HepG2 (cell line): Measurements from ENCODE around the gene SH3BP5. TPM values are rescaled to one million over a fixed set of nuclear protein-coding genes. Genes with fewer than 3 reads are reported as not detected.

Experiments
- ATAC-seq: fragments of 200-7000 bp; cut with Tn5 transposase; 3 replicates; pipeline ENCODE4 v1.9.1; 2020; ENCODE audit warnings: mild to moderate bottlenecking, moderate library complexity
- BruUV-seq: library from RNA; stranded (reverse); fragments of 400-500 nt; replicated peaks from 2 replicates; lab custom pipeline; 2021; lab: Mats Ljungman, UMichigan
- CTCF ChIA-PET: fragments of 300-600 bp; formaldehyde crosslinking; extraction: SDS; loops from one replicate; lab custom pipeline; 2021; ENCODE audit warnings: low total read pairs, inconsistent platforms, low intra/inter-chr PET ratio; lab: Yijun Ruan, JAX
- POLR2A ChIA-PET: fragments of 350-600 bp; sonication (Branson Sonifier 250); formaldehyde crosslinking; loops from one replicate; lab custom pipeline; 2020; ENCODE audit warnings: antibody characterized with exemption, inconsistent platforms; lab: Yijun Ruan, JAX
- DNase-seq: peaks from one replicate; pipeline ENCODE4 v3.0.0-alpha.2; 2015; ENCODE audit warnings: low spot score
- FAIRE-seq: peaks from 3 replicates; lab custom pipeline; 2011; peaks lifted over from hg19 to GRCh38; lab: Jason Lieb, UNC
- H2AFZ ChIP-seq: one replicate; pipeline ENCODE4 v1.6.1; 2011; ENCODE audit warnings: low read length, inconsistent platforms
- H3K27ac ChIP-seq: fragments of 300-600 bp; 3 replicates; pipeline ENCODE4 v1.8.0; 2011; ENCODE audit warnings: mixed run types, mild to moderate bottlenecking, mixed read lengths, low read length, inconsistent platforms; ENCODE audit not compliant: insufficient read depth; ENCODE audit errors: extremely low read length
- H3K27me3 ChIP-seq, 2 experiments: fragments of 200-600 bp in 1 of 2; 2 replicates in 1 of 2; 3 replicates in 1 of 2; pipeline versions ENCODE4 v1.6.0 to v1.8.0; 2011; ENCODE audit warnings: low read length in 2 of 2, mild to moderate bottlenecking in 2 of 2, moderate library complexity in 2 of 2, inconsistent platforms in 1 of 2; ENCODE audit not compliant: insufficient read depth in 2 of 2, control insufficient read depth in 1 of 2
- H3K36me3 ChIP-seq, 2 experiments: fragments of 200-600 bp in 1 of 2; replicated peaks in 1 of 2; 2 replicates in 1 of 2; 3 replicates in 1 of 2; pipeline versions ENCODE4 v1.5.1 to v1.8.0; 2011; ENCODE audit warnings: low read length in 2 of 2, inconsistent platforms in 1 of 2; ENCODE audit not compliant: insufficient read depth in 2 of 2, control insufficient read depth in 1 of 2
- H3K4me1 ChIP-seq: 2 replicates; pipeline ENCODE4 v1.5.1; 2012; ENCODE audit warnings: low read length, inconsistent platforms; ENCODE audit not compliant: insufficient read depth
- H3K4me2 ChIP-seq: 2 replicates; pipeline ENCODE4 v1.6.0; 2011; ENCODE audit warnings: low read depth, low read length, inconsistent platforms
- H3K4me3 ChIP-seq, 3 experiments: fragments of 200-600 bp in 1 of 3; sonication (generic), shearing (Covaris generic) in 1 of 3; replicated peaks in 1 of 3; 2 replicates each; pipeline ENCODE4 v1.5.1; 2011 to 2016; ENCODE audit warnings: low read length in 3 of 3, inconsistent platforms in 2 of 3, low read depth in 2 of 3, mild to moderate bottlenecking in 2 of 3, control low read depth in 1 of 3, mixed read lengths in 1 of 3; ENCODE audit not compliant: insufficient read depth in 1 of 3
- H3K79me2 ChIP-seq: one replicate; pipeline ENCODE4 v1.6.1; 2011; ENCODE audit warnings: low read length, inconsistent platforms; ENCODE audit not compliant: insufficient read depth
- H3K9ac ChIP-seq: 2 replicates; pipeline ENCODE4 v1.6.0; 2011; ENCODE audit warnings: mild to moderate bottlenecking, low read depth, low read length, inconsistent platforms; ENCODE audit not compliant: insufficient read depth
- H3K9me3 ChIP-seq: 2 replicates; pipeline ENCODE4 v1.5.1; 2012; ENCODE audit warnings: mild to moderate bottlenecking, low read length
- H4K20me1 ChIP-seq: 2 replicates; pipeline ENCODE4 v1.6.0; 2011; ENCODE audit warnings: inconsistent platforms, mild to moderate bottlenecking, low read length, moderate library complexity; ENCODE audit not compliant: insufficient read depth
- ATF2 ChIP-seq: sonication (generic); formaldehyde crosslinking; IDR thresholded peaks from 2 replicates; pipeline ENCODE4 v1.4.0; 2020; ENCODE audit warnings: missing genetic modification reagents
- EEA1 ChIP-seq: sonication (generic); formaldehyde crosslinking; IDR thresholded peaks from 2 replicates; pipeline ENCODE4 v1.5.1; 2020; ENCODE audit warnings: mild to moderate bottlenecking, missing genetic modification reagents, borderline replicate concordance
- FOXP1 ChIP-seq, 2 experiments: fragments of 450-650 bp in 1 of 2; IDR thresholded peaks; 2 replicates each; pipeline ENCODE4 v1.6.1; 2017 to 2018; ENCODE audit warnings: antibody characterized with exemption in 1 of 2
- MAFK ChIP-seq, 2 experiments: IDR thresholded peaks in 1 of 2; conservative IDR thresholded peaks in 1 of 2; 2 replicates each; pipeline ENCODE4 v1.6.1; 2011; ENCODE audit warnings: improper control_type of control experiment in 2 of 2, low read length in 2 of 2
- SNAI1 ChIP-seq: sonication (generic); formaldehyde crosslinking; IDR thresholded peaks from 2 replicates; pipeline ENCODE4 v1.5.0; 2020; ENCODE audit warnings: mild to moderate bottlenecking, missing genetic modification reagents, borderline replicate concordance
- SSRP1 ChIP-seq: IDR thresholded peaks from 2 replicates; pipeline ENCODE4 v1.6.1; 2016; ENCODE audit warnings: control low read depth
- TBX3 ChIP-seq: fragments of 450-650 bp; IDR thresholded peaks from 2 replicates; pipeline ENCODE4 v1.6.1; 2017; ENCODE audit warnings: antibody characterized with exemption, mild to moderate bottlenecking, inconsistent platforms, borderline replicate concordance
- TOE1 ChIP-seq: sonication (generic); formaldehyde crosslinking; IDR thresholded peaks from 2 replicates; pipeline ENCODE4 v1.4.0; 2020; ENCODE audit warnings: mild to moderate bottlenecking, missing genetic modification reagents
- ZBTB38 ChIP-seq: sonication (generic); formaldehyde crosslinking; IDR thresholded peaks from 2 replicates; pipeline ENCODE4 v1.5.1; 2020; ENCODE audit warnings: mild to moderate bottlenecking, missing genetic modification reagents
- ZFP37 ChIP-seq: sonication (generic); formaldehyde crosslinking; IDR thresholded peaks from 2 replicates; pipeline ENCODE4 v1.4.0; 2020; ENCODE audit warnings: missing genetic modification reagents, borderline replicate concordance
- ZNF354B ChIP-seq: sonication (generic); formaldehyde crosslinking; IDR thresholded peaks from 2 replicates; pipeline ENCODE4 v1.8.0; 2022; ENCODE audit warnings: mild to moderate bottlenecking, missing genetic modification reagents
- ZNF430 ChIP-seq: sonication (generic); formaldehyde crosslinking; IDR thresholded peaks from 2 replicates; pipeline ENCODE4 v1.9.0; 2021; ENCODE audit warnings: mild to moderate bottlenecking, missing genetic modification reagents
- ZNF674 ChIP-seq: sonication (generic); formaldehyde crosslinking; IDR thresholded peaks from 2 replicates; pipeline ENCODE4 v1.5.0; 2020; ENCODE audit warnings: low read depth, mild to moderate bottlenecking, missing genetic modification reagents
- ZSCAN20 ChIP-seq: sonication (generic); formaldehyde crosslinking; IDR thresholded peaks from 2 replicates; pipeline ENCODE4 v1.4.0; 2020; ENCODE audit warnings: missing genetic modification reagents, mild to moderate bottlenecking, borderline replicate concordance
- WGBS: methylation state at CpG from one replicate; pipeline ENCODE4 v1.1.6; 2017; ENCODE audit warnings: low lambda C conversion rate; 5-methylcytosine and 5-hydroxymethylcytosine counted together
- in situ Hi-C: cut with HindIII; loops from 2 replicates; pipeline ENCODE4 v1.10.0; 2017; ENCODE audit warnings: low pct_unique_long_range_greater_than_20kb; ENCODE audit not compliant: extremely low pct_ligation_motif_present
- intact Hi-C: fragments of 100-400 bp; cut with micrococcal nuclease; formaldehyde crosslinking; loops from one replicate; pipeline ENCODE4 v1.10.0; 2022; ENCODE audit not compliant: unreplicated experiment
- polyA plus RNA-seq, 8 experiments: library from polyadenylated mRNA; depleted of rRNA in 3 of 8; stranded (reverse) in 7 of 8; unstranded in 1 of 8; fragments of >200 nt; fragmentation: Illumina TruSeq in 4 of 8; extraction: Trizol in 4 of 8; gene quantifications; 2 replicates each; pipeline versions ENCODE4 v1.2.1 to v1.2.3, GENCODE V29; 2011 to 2016; ENCODE audit warnings: low read depth in 4 of 8, missing spikeins in 1 of 8, mixed read lengths in 1 of 8; ENCODE audit not compliant: insufficient read depth in 1 of 8
- total RNA-seq, 5 experiments: library from RNA; depleted of rRNA; stranded (reverse); fragments of >200 nt; fragmentation: Illumina TruSeq; extraction: Trizol; gene quantifications; 2 replicates each; pipeline ENCODE4 v1.2.3, GENCODE V29; 2016; ENCODE audit warnings: low read depth in 1 of 5

Gene SH3BP5
- total and polyA plus RNA-seq, 2 of the 13 experiments (the other 11 are each of a cell fraction or from before 2014, with no cell fraction given) = 0.09 to 0.16 TPM

GRCh38 chr3:15228147-15228546, 104.2 kb downstream of the SH3BP5 start:
- no peak overlapping the region for H3K4me2 ChIP-seq
- BruUV-seq = no TSS peak
- intact Hi-C loops = no loop called here
- peak in 1 of 2 experiments; percentile 53; a peak in 2 of 4 replicates for TF ChIP-seq MAFK (conservative IDR thresholded peaks at IDR 0.05 in 1 of 2, IDR thresholded peaks at IDR 0.05 in 1 of 2; ENCODE audit: low read length in 2 of 2)
- TF ChIP-seq SSRP1 (CRISPR knock-in tag) = no peak
- no peak for DNase-seq
- 97% methylated on average over 1 of the region's 1 CpG for WGBS
- CTCF ChIA-PET = no interaction called here
- H3K4me3 ChIP-seq = no peak overlapping the region
- H4K20me1 ChIP-seq = no peaks in the 10 kb centered on the region
- no peak for FAIRE-seq
- no peak overlapping the region for H3K9ac ChIP-seq
- H3K4me1 ChIP-seq = peaks cover 8% of the 10 kb centered on the region
- H3K27ac ChIP-seq = no peak overlapping the region
- H3K27me3 ChIP-seq = no peaks in the 10 kb centered on the region
- POLR2A ChIA-PET = interaction anchor here (0.8 kb wide), 1 partner anchor 22 kb away, joined by 3 read pairs; the partner anchor contains the start of gene CAPN7
- ATAC-seq = no peak
- in situ Hi-C loops = no loop called here
- no peaks in the 10 kb centered on the region for H3K9me3 ChIP-seq
- no peaks in the 10 kb centered on the region for H3K79me2 ChIP-seq
- H2AFZ ChIP-seq = no peak overlapping the region
- peaks cover 4 to 46% of the 10 kb centered on the region in 2 experiments for H3K36me3 ChIP-seq

GRCh38 chr3:15223685-15224572, 108.5 kb downstream of the SH3BP5 start:
- CTCF ChIA-PET = no interaction called here
- no peak overlapping the region for H2AFZ ChIP-seq
- no peaks in the 10 kb centered on the region for H4K20me1 ChIP-seq
- POLR2A ChIA-PET = interaction anchor here (0.9 to 1.2 kb wide), 2 partner anchors 17 to 159 kb away, joined by 3 read pairs; partner anchors contain the start of gene MRPS25
- no peaks in the 10 kb centered on the region for H3K9me3 ChIP-seq
- peaks cover 9 to 50% of the 10 kb centered on the region in 2 experiments for H3K36me3 ChIP-seq
- H3K4me1 ChIP-seq = peaks cover 18% of the 10 kb centered on the region
- H3K4me3 ChIP-seq = no peak overlapping the region
- FAIRE-seq (no peak), DNase-seq (peak; percentile 63), ATAC-seq (peak; percentile 75)
- intact Hi-C loops (no loop called here), in situ Hi-C loops (no loop called here)
- BruUV-seq = no TSS peak
- no peak overlapping the region for H3K4me2 ChIP-seq
- H3K27me3 ChIP-seq = no peaks in the 10 kb centered on the region
- H3K9ac ChIP-seq = no peak overlapping the region
- no peaks in the 10 kb centered on the region for H3K79me2 ChIP-seq
- no peak overlapping the region for H3K27ac ChIP-seq
- whole genome bisulfite sequencing = 92% methylated on average over 7 of the region's 7 CpGs
- TF ChIP-seq ZBTB38 (CRISPR knock-in tag) = no peak
- no peak for TF ChIP-seq SNAI1 (CRISPR knock-in tag)
- no peak for TF ChIP-seq ZFP37 (CRISPR knock-in tag)
- peak; percentile 50; the same call in 1 of the 2 replicates for TF ChIP-seq ATF2
- TF ChIP-seq ZNF354B (CRISPR knock-in tag) = no peak
- no peak for TF ChIP-seq TOE1 (CRISPR knock-in tag)
- TF ChIP-seq TBX3 = 0 out of 2 replicates have a peak, but pooled peaks have one; percentile 13
- no peak for TF ChIP-seq FOXP1 (IDR thresholded peaks at IDR 0.05)
- TF ChIP-seq FOXP1 (CRISPR knock-in tag; IDR thresholded peaks at IDR 0.05) = peak; percentile 63; the same call in 1 of the 2 replicates
- no peak for TF ChIP-seq ZSCAN20 (CRISPR knock-in tag)
- no peak for TF ChIP-seq ZNF430 (CRISPR knock-in tag)
- no peak for TF ChIP-seq ZNF674 (CRISPR knock-in tag)
- no peak for TF ChIP-seq EEA1 (CRISPR knock-in tag)
